ENCODE results near the gene RUSF1.
"Not testable (repeated sequence)": the region's sequence is repeated elsewhere in the genome, so short reads cannot be mapped to it uniquely, and the experiment has no call there.

The RUSF1 gene

DNA sequence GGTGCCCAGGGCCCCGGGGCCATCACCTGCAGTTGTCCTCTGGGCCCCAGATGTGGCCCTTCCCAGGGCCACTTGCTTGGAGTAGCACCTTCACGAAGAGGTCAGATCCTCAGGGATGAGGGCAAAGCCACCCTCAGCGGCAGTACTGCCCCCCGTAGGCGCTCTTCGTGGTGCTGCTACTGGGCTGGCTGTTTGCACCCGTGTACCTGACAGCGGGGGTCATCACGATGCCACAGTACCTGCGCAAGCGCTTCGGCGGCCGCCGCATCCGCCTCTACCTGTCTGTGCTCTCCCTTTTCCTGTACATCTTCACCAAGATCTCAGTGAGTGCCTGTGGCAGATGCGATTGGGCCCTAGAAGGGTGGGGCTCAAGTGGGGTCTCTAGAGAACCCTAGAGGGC is 22.6 kb downstream of the RUSF1 start:
- no peak for DNase-seq

DNA sequence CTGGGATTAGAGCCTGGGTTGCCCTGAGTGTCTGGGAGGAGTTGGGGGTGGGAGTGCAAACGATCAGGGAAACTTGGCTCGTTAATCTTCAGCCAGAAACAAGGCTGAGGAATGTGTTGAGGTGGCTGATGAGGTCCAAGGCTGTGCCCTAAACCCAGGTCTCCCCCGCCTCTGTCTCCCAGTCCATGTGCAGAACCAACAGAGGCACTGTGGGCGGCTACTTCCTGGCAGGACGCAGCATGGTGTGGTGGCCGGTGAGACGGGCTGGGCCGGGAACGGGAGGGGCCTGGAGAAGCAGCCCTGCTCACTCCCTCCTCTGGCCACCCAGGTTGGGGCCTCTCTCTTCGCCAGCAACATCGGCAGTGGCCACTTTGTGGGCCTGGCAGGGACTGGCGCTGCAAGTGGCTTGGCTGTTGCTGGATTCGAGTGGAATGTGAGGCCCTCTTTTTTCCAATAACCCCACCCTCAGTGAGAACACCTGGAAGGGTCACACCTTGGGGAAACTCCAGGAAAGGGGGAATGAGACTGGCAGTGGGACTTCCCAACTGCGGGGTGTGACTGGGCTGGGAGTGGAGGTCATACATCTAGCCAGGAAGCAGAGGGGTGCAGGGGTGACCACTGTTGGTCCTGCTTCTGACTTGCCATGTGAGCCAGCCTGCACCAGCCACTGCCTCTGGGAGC is 23.6 kb downstream of the RUSF1 start:
- DNase-seq, result no peak

- not testable (repeated sequence) for DNase-seq
Observed at GRCh38 chr16:31484048-31484447, 24.1 kb downstream of the RUSF1 start.

GRCh38 chr16:31483081-31483480 is 25.1 kb downstream of the RUSF1 start, which contains the start of gene SLC5A2:
TSS of gene SLC5A2 (plus strand) at chr16:31483123. CDS start at chr16:31483137, 14 bp downstream.
- no peak for DNase-seq

- peak; percentile 16 to 28 for DNase-seq
Observed at GRCh38 chr16:31480851-31481536, 27.2 kb downstream of the RUSF1 start.

GRCh38 chr16:31479751-31480150 is 28.4 kb downstream of the RUSF1 start:
- no peak for DNase-seq

DNA sequence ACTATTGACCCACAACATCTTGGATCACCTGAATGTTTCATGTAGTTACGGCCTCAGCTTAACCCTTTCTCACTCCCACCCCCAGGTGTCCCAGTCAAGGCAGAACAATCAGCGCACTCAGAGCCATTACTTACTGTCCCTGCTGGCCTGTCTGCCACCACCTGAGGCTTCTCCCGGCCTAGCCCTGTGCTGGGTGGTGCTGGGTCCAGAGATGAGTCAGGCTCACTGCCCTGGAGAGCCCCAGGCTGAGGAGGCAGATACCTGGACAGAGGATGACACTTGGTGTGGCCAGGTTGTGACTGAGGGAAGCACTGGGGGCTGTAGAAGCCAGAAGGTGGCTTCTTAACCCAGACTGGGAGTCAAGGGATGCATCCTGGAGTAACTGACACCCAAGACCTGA is 29.2 kb downstream of the RUSF1 start:
- no peak for DNase-seq

DNA sequence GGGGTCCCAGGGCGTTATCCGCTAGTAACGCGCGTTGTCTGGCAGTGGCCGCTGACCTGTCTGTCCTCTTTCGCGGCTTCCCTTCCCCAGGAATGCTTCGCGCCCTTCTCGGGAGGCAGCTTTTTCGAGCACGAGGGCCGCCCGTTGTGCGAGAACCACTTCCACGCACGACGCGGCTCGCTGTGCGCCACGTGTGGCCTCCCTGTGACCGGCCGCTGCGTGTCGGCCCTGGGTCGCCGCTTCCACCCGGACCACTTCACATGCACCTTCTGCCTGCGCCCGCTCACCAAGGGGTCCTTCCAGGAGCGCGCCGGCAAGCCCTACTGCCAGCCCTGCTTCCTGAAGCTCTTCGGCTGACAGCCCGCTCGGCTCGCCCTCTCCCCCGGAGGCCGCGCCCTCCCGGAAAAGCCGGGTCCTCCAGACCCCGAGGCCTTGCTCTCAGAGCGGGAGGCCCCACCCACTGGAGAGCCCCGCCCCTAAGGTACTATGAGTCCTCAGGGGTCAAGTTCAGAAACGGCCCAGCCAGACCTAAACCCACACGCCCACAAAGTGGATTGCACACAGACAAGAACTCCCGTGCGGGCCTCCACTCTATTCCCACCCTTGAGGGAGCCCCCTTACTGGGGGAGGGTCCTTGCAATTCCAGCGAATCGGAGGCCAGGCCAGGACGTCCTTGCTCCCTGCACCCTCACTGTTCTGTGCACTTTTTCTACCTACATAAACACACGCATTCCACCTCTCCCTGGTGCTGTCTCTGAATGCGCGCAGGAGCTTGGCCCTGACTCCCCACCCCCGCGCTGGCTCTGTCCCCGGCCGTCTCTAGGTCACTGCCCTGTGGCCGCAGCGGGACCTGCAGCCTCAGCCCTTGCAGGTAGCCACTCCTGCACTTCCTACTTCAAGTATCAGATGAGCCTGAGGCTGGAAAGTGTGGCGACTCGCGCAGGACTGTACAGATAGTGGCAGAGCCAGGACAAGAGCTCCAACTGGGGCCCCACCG is 30.7 kb downstream of the RUSF1 start:
- DNase-seq, result no peak

DNA sequence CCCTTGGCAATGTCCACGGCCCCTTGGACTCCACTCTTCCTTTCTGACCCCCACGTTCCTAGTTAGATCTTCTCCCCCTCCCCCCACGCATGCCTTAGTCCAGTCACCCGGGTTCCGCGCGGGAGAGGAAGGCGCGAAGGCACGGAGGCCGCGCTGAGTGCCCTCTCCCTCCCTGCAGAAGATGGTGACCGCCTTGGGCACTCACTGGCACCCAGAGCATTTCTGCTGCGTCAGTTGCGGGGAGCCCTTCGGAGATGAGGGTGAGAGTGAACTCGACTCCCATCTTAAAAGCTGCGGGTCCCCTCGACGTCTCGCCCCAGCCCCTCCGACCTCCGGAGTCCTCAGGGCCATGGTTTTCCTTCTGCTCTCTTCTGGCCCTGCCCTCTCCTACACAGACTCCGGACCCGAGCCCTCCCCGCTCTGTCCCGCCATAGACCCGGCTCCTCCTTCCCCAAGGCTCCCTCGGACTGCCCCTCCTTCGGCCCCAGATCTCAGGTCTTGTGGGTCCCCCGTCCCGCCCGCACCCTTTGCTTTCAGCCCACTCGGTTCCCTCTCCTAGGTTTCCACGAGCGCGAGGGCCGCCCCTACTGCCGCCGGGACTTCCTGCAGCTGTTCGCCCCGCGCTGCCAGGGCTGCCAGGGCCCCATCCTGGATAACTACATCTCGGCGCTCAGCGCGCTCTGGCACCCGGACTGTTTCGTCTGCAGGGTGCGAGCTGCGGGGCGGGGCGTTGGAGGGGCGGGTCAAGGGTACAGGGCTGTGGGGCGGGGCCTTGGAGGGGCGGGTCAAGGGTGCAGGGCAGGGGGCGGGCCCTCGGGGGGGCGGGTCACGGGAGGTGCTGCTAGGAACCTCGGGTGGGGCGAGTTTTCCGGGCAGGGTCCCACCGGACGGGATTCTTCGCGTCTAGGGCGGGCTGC is 31.6 kb downstream of the RUSF1 start:
- peak; percentile 43 to 62 for DNase-seq

GRCh38 chr16:31475946-31476302 is 32.3 kb downstream of the RUSF1 start:
- DNase-seq, result no peak

- no peak for DNase-seq
Observed at GRCh38 chr16:31474773-31475738, 33.1 kb downstream of the RUSF1 start.

DNA sequence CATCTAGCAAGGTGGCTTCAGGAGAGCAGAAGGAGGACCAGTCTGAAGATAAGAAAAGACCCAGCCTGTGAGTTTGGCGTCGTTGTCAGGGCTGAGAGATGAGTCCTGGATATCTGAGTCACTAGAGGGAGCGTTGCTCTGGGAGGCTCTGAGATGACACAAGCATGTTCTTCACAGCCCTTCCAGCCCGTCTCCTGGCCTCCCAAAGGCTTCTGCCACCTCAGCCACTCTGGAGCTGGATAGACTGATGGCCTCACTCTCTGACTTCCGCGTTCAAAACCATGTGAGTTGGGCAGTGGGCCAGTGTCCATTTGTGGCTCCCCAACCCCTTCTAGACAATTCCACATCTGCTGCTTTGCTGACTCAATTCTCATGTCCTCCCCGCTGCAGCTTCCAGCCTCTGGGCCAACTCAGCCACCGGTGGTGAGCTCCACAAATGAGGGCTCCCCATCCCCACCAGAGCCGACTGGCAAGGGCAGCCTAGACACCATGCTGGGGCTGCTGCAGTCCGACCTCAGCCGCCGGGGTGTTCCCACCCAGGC is 33.9 kb downstream of the RUSF1 start:
- DNase-seq, result no peak

- no peak for DNase-seq
Observed at GRCh38 chr16:31473264-31473984, 34.8 kb downstream of the RUSF1 start.

GRCh38 chr16:31472709-31473203 is 35.4 kb downstream of the RUSF1 start:
- peak; percentile 7 to 18 for DNase-seq

DNA sequence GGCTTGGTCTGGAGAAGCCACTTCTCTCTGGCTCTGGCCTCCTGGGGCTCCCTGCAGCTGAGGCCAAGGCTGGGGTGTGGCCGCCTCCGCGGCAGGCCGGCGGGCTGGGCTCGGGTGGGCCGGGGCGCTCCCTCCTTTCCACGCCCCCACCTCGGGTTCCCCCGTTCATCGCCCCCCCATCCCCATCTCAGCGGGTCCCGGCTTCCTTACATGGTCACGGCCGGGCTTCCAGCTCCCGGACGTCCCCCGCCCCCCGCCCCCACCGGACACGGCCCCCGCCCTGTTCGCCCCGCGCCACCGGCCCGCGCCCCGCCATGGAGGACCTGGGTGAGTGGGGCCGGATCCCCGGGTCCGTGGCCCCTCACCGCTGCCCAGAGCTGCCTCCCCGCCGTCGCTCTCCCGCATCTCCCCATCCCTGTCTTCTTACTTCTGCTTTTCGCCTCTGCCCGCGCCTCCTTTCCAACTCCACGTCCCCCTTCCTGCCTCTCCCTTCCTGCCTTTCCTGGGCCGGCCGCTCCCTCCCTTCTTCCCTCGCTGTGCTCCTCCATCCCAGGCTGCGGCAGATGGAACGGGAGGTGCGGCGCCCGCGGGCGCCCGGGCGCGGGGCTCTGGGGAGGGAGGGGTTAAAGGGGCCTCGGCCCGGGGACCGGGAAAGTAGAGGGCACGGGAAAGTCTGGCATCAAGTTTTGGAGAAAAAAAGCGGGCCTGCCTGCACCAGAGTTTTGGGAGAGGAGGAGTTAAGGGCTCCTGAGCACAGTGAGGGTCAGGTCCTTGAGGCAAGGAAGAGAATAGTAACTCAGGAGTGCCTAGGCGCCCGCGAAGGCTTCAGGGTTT is 36.1 kb downstream of the RUSF1 start, which contains the start of gene TGFB1I1:
Gene TGFB1I1, plus strand, starts transcription at position 278 of the 834 bp plus-strand sequence. Its CDS starts 37 bp downstream, at position 315.
- DNase-seq, result no peak

- DNase-seq, result no peak
Observed at GRCh38 chr16:31471241-31471874, 36.8 kb downstream of the RUSF1 start.

GRCh38 chr16:31470615-31471014 is 37.6 kb downstream of the RUSF1 start:
- no peak for DNase-seq

DNA sequence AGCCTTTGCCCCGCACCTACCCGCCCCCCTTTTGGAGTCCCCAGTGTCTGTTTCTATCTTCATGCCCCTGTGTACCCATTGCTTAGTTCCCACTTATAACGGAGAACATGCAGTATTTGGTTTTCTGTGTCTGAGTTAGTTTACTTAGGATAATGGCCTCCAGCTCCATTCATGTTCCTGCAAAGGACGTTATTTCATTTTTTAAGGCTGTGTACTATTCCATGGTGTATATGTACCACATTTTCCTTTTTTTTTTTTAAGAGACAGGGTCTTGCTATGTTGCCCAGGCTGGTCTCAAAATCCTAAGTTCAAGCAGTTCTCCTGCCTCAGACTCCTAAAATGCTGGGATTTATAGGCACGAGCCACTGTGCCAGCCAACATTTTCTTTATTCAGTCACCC is 40.3 kb downstream of the RUSF1 start:
- no peak for DNase-seq
